Upper lobe of left lung (tissue), 6 donors: Measurements from ENCODE around the gene PRDM7. TPM values are rescaled to one million over a fixed set of nuclear protein-coding genes. Genes with fewer than 3 reads are reported as not detected.
"Not testable (repeated sequence)": the region's sequence is repeated elsewhere in the genome, so short reads cannot be mapped to it uniquely, and the experiment has no call there.

Experiments
- ATAC-seq, 2 donors: fragments of 200-7000 bp; cut with Tn5 transposase; one replicate each; pipeline ENCODE4 v1.9.1; 2022; ENCODE audit warnings: mild to moderate bottlenecking in 2 of 2, moderate library complexity in 2 of 2; ENCODE audit not compliant: low FRiP score in 2 of 2
- DNase-seq, 2 donors: peaks; one replicate each; pipeline ENCODE4 v3.0.0-alpha.2; 2019 to 2020
- H3K27ac ChIP-seq, 4 donors: fragments of 200-600 bp; sonication (generic); one replicate each; pipeline ENCODE4 v1.5.1; 2016 to 2019
- H3K27me3 ChIP-seq, 4 donors: fragments of 200-600 bp; sonication (generic); one replicate each; pipeline ENCODE4 v1.5.1; 2017 to 2019
- H3K36me3 ChIP-seq, 4 donors: fragments of 200-600 bp; sonication (generic); one replicate each; pipeline ENCODE4 v1.5.1; 2016 to 2019
- H3K4me1 ChIP-seq, 4 donors: fragments of 200-600 bp; sonication (generic); one replicate each; pipeline ENCODE4 v1.5.1; 2018 to 2019
- H3K4me3 ChIP-seq, 4 donors: fragments of 200-600 bp; sonication (generic); one replicate each; pipeline ENCODE4 v1.5.1; 2017 to 2019; ENCODE audit warnings: mild to moderate bottlenecking in 2 of 4, moderate library complexity in 1 of 4
- H3K9me3 ChIP-seq, 4 donors: fragments of 200-600 bp; sonication (generic); one replicate each; pipeline ENCODE4 v1.5.1; 2018 to 2019
- EP300 ChIP-seq, 4 donors: sonication (generic); formaldehyde crosslinking; IDR thresholded peaks; one replicate each; pipeline ENCODE4 v1.5.1; 2017; ENCODE audit warnings: antibody characterized with exemption in 4 of 4, control low read depth in 2 of 4
- POLR2A ChIP-seq, 4 donors: fragments of 450-650 bp; IDR thresholded peaks; one replicate each; pipeline ENCODE4 v1.5.1; 2016 to 2017; ENCODE audit warnings: antibody characterized with exemption in 4 of 4, mild to moderate bottlenecking in 2 of 4
- POLR2AphosphoS5 ChIP-seq, 2 donors: sonication (generic); formaldehyde crosslinking; IDR thresholded peaks; one replicate each; pipeline ENCODE4 v1.5.1; 2017; ENCODE audit warnings: antibody characterized with exemption in 2 of 2
- WGBS, 2 donors: methylation state at CpG; one replicate each; pipeline ENCODE4 v1.1.5; 2017 to 2018; 5-methylcytosine and 5-hydroxymethylcytosine counted together
- total RNA-seq, 6 donors: library from RNA; depleted of rRNA in 4 of 6; stranded (reverse); fragments of >200 nt in 4 of 6; gene quantifications; one replicate each; pipeline versions ENCODE4 v1.1.0 to v1.2.1, GENCODE V29; 2016 to 2021
- TF ChIP-seq, protein P1 (sequence below), 6 experiments: fragments of 450-650 bp in 4 of 6; fragments of 200-600 bp in 2 of 6; sonication (generic) in 2 of 6; IDR thresholded peaks; one replicate each; pipeline ENCODE4 v1.5.1; 2016 to 2019; ENCODE audit warnings: antibody characterized with exemption in 6 of 6
- donor health status: DM: no; HTN: no; CAD: no; lungs with moderate emphysema.
- donor health status: DM: no; HTN: yes; CAD: no; lungs with severe emphysema.

Gene PRDM7
- total RNA-seq, 6 donors from 2014 or later, result not detected

DNA sequence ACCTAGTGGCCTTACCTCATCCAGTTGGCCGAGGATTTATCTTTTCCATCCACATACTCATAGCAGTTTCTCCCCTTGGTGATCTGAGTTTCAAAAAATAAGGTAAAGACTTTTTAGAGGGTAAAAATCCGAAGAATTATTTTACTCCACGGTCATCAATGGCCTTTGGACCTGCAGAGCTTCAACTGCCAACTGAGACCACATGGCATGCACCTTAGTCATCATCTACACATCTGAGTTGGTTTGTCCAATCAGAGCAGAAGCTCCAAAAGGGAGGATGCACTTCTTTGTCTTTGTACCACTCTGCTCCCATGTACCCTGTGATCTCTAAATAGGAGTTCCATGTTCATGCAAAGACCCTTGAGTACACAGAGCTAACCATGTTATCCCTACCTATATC is 15.7 kb downstream of the PRDM7 start:
- Histone ChIP-seq H3K27me3 (no peaks in the 10 kb centered on the region), H3K9me3 (no peaks in the 10 kb centered on the region), H3K27ac (no peak overlapping the region), H3K4me1 (no peaks in the 10 kb centered on the region), H3K4me3 (no peak overlapping the region), H3K36me3 (no peaks in the 10 kb centered on the region)
- ATAC-seq, result no peak
- DNase-seq, result no peak
- 73 to 76% methylated on average over 3 of the region's 3 CpGs for WGBS, 2 donors
- no peak for TF ChIP-seq POLR2AphosphoS5 (IDR thresholded peaks at IDR 0.05)
- TF ChIP-seq POLR2A (IDR thresholded peaks at IDR 0.05), result no peak
- TF ChIP-seq EP300 (IDR thresholded peaks at IDR 0.05), result no peak
- TF ChIP-seq, protein P1, sequence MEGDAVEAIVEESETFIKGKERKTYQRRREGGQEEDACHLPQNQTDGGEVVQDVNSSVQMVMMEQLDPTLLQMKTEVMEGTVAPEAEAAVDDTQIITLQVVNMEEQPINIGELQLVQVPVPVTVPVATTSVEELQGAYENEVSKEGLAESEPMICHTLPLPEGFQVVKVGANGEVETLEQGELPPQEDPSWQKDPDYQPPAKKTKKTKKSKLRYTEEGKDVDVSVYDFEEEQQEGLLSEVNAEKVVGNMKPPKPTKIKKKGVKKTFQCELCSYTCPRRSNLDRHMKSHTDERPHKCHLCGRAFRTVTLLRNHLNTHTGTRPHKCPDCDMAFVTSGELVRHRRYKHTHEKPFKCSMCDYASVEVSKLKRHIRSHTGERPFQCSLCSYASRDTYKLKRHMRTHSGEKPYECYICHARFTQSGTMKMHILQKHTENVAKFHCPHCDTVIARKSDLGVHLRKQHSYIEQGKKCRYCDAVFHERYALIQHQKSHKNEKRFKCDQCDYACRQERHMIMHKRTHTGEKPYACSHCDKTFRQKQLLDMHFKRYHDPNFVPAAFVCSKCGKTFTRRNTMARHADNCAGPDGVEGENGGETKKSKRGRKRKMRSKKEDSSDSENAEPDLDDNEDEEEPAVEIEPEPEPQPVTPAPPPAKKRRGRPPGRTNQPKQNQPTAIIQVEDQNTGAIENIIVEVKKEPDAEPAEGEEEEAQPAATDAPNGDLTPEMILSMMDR (IDR thresholded peaks at IDR 0.05), result no peak

DNA sequence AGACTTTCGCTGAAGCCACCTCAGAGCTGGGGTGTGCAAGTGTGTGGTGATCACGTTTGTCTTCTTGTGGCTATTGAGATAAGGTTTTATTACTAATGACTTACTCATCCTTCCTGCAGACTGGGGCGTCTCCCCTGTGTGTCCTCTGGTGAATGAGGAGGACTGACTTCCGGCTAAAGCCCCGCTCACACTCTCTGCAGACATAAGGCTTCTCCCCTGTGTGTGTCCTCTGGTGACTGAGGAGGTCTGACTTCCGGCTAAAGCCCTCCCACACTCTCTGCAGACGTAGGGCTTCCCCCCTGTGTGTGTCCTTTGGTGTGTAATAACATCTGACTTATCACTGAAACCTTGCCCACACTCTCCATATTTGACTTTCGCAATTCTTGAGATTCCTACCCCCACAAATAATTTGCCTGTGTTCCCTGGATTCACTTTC is 19.4 kb downstream of the PRDM7 start:
- 52 to 61% methylated on average over 7 to 8 of the region's 8 CpGs for WGBS, 2 donors
- TF ChIP-seq POLR2A (IDR thresholded peaks at IDR 0.05) (no peak), EP300 (IDR thresholded peaks at IDR 0.05) (no peak), POLR2AphosphoS5 (IDR thresholded peaks at IDR 0.05) (no peak)
- TF ChIP-seq, protein P1 (IDR thresholded peaks at IDR 0.05), result no peak
- DNase-seq (no peak), ATAC-seq (peak in 1 of 2 donors; percentile 10)
- Histone ChIP-seq H3K27me3 (no peaks in the 10 kb centered on the region), H3K9me3 (peaks cover 2 to 13% (median 10%) of the 10 kb centered on the region in 4 donors), H3K4me3 (no peak overlapping the region), H3K36me3 (no peaks in the 10 kb centered on the region), H3K4me1 (no peaks in the 10 kb centered on the region), H3K27ac (no peak overlapping the region)

DNA sequence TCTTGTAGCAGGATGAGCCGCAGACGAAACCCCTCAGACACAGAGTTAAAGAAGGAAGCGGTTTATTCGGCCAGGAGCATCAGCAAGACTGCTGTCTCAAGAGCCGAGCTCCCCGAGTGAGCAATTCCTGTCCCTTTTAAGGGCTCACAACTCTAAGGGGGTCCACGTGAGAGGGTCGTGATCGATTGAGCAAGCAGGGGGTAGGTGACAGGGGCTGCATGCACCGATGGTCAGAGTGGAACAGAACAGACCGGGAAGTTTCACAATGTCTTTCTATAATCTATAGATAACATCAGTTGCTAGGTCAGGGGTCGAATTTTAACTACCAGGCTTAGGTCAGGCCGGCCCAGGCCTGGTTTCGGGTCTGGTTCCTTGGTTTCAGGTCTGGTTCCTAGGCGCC is 20.6 kb downstream of the PRDM7 start:
- not testable (repeated sequence) for H3K4me1 ChIP-seq, H3K27me3 ChIP-seq, H3K36me3 ChIP-seq, ATAC-seq, DNase-seq, H3K4me3 ChIP-seq, H3K27ac ChIP-seq
- peaks cover 2 to 13% (median 10%) of the 10 kb centered on the region in 4 donors for H3K9me3 ChIP-seq
- 82 to 88% methylated on average over 15 of the region's 15 CpGs for WGBS, 2 donors

DNA sequence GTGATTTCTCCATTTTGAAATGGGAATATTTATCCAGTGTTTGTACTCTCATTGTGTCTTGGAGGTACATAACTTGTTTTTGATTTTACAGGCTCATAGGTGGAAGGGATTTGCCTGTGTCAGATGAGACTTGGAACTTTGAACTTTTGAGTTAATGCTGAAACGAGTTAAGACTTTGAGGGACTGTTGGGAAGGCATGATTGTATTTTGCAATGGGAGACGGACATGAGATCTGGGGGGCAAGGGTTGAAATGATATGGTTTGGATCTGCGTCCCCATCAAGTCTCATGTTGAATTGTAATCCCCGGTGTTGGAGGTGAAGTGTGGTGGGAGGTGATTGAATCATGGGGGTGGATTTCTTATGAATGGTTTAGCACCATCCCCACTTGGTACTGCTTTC is 21.8 kb downstream of the PRDM7 start:
- DNase-seq, result no peak
- WGBS, 2 donors, result 73 to 81% methylated on average over 4 of the region's 4 CpGs
- no peak overlapping the region for H3K27ac ChIP-seq

DNA sequence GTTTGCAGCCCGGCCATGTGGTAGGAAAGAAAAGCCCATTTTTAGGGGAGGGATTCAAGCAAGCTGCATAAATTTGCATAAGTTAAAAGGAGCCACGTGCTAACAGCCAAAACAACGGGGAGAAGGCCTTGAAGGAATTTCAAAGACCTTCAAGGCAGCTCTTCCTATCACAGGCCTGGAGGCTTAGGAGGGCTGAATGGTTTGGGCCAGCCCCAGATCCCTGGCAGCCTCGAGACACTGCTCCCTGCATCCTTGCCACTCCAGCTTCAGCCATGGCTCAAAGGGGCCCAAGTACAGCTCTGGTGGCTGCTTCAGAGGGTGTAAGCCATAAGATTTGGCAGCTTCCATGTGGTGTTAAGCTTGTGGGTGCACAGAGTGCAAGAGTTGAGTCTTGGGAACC is 22.6 kb downstream of the PRDM7 start:
- DNase-seq (no peak), ATAC-seq (no peak)
- no peak overlapping the region for H3K4me3 ChIP-seq
- no peak overlapping the region for H3K27ac ChIP-seq
- 56 to 61% methylated on average over 4 of the region's 4 CpGs for WGBS, 2 donors
- no peak for TF ChIP-seq POLR2AphosphoS5 (IDR thresholded peaks at IDR 0.05)
- TF ChIP-seq, protein P1 (IDR thresholded peaks at IDR 0.05), result no peak
- no peak for TF ChIP-seq EP300 (IDR thresholded peaks at IDR 0.05)
- no peak for TF ChIP-seq POLR2A (IDR thresholded peaks at IDR 0.05)
- H3K4me1 ChIP-seq, result no peaks in the 10 kb centered on the region
- peaks cover 2 to 13% (median 10%) of the 10 kb centered on the region in 4 donors for H3K9me3 ChIP-seq
- no peaks in the 10 kb centered on the region for H3K36me3 ChIP-seq
- no peaks in the 10 kb centered on the region for H3K27me3 ChIP-seq

More for the DNA sequence above, 21.8 kb downstream of the PRDM7 start:
- H3K36me3 ChIP-seq, result no peaks in the 10 kb centered on the region
- no peaks in the 10 kb centered on the region for H3K4me1 ChIP-seq
- ATAC-seq, result no peak
- no peak overlapping the region for H3K4me3 ChIP-seq
- peaks cover 2 to 13% (median 10%) of the 10 kb centered on the region in 4 donors for H3K9me3 ChIP-seq
- no peaks in the 10 kb centered on the region for H3K27me3 ChIP-seq
- TF ChIP-seq POLR2A (IDR thresholded peaks at IDR 0.05), result no peak
- TF ChIP-seq POLR2AphosphoS5 (IDR thresholded peaks at IDR 0.05), result no peak
- no peak for TF ChIP-seq EP300 (IDR thresholded peaks at IDR 0.05)
- TF ChIP-seq, protein P1 (IDR thresholded peaks at IDR 0.05), result no peak
